Neural crest cell (in vitro differentiated cells): ENCODE results near the gene CDKL1. TPM values are rescaled to one million over a fixed set of nuclear protein-coding genes. Genes with fewer than 3 reads are reported as not detected.

Experiments
- DNase-seq: peaks from one replicate; pipeline ENCODE4 v3.0.0; 2021; ENCODE audit warnings: low read depth, mixed read lengths, low spot score
- H3K27ac Mint-ChIP-seq: one replicate; pipeline ENCODE4 v1.8.0; 2021; ENCODE audit warnings: mild to moderate bottlenecking, mixed read lengths; ENCODE audit not compliant: unreplicated experiment
- H3K27me3 Mint-ChIP-seq: 2 replicates; pipeline ENCODE4 v1.8.0; 2021; ENCODE audit warnings: low read depth, mild to moderate bottlenecking, mixed read lengths
- H3K36me3 Mint-ChIP-seq: 2 replicates; pipeline ENCODE4 v1.8.0; 2021; ENCODE audit warnings: low read depth, mild to moderate bottlenecking, mixed read lengths
- H3K4me1 Mint-ChIP-seq: 2 replicates; pipeline ENCODE4 v1.8.0; 2021; ENCODE audit warnings: mixed read lengths
- H3K4me3 Mint-ChIP-seq: one replicate; pipeline ENCODE4 v1.8.0; 2021; ENCODE audit warnings: mild to moderate bottlenecking, mixed read lengths
- H3K9me3 Mint-ChIP-seq: 2 replicates; pipeline ENCODE4 v1.8.0; 2021; ENCODE audit warnings: mixed read lengths
- CTCF ChIP-seq: fragments of 200-600 bp; sonication (generic); conservative IDR thresholded peaks from 2 replicates; pipeline ENCODE4 v1.5.0; 2021; ENCODE audit warnings: antibody characterized with exemption, mild to moderate bottlenecking
- total RNA-seq: library from RNA; stranded (reverse); gene quantifications from 2 replicates; pipeline ENCODE4 v1.2.1, GENCODE V29; 2021

The CDKL1 gene
- total RNA-seq, 1 donor from 2014 or later, result 6.1 TPM

- Mint-ChIP-seq H3K27me3 (no peaks in the 10 kb centered on the region), H3K9me3 (no peaks in the 10 kb centered on the region), H3K4me3 (no peak overlapping the region), H3K27ac (no peak overlapping the region), H3K36me3 (peaks cover 18% of the 10 kb centered on the region), H3K4me1 (no peaks in the 10 kb centered on the region)
- no peak for TF ChIP-seq CTCF
- no peak for DNase-seq
Measured at GRCh38 chr14:50423529-50423928, 26.8 kb upstream of the CDKL1 start.

GRCh38 chr14:50421499-50421898, 24.8 kb upstream of the CDKL1 start:
- Mint-ChIP-seq H3K27me3 (no peaks in the 10 kb centered on the region), H3K4me1 (no peaks in the 10 kb centered on the region), H3K36me3 (peaks cover 28% of the 10 kb centered on the region), H3K4me3 (no peak overlapping the region), H3K9me3 (no peaks in the 10 kb centered on the region), H3K27ac (no peak overlapping the region)
- no peak for DNase-seq
- TF ChIP-seq CTCF, result no peak

GRCh38 chr14:50417853-50418252, 21.2 kb upstream of the CDKL1 start:
- Mint-ChIP-seq H3K4me1 (no peaks in the 10 kb centered on the region), H3K27me3 (no peaks in the 10 kb centered on the region), H3K36me3 (peaks cover 51% of the 10 kb centered on the region), H3K27ac (no peak overlapping the region), H3K9me3 (peaks cover 7% of the 10 kb centered on the region), H3K4me3 (no peak overlapping the region)
- no peak for DNase-seq
- no peak for TF ChIP-seq CTCF

GRCh38 chr14:50410921-50411320, 14.2 kb upstream of the CDKL1 start:
- Mint-ChIP-seq H3K4me1 (no peaks in the 10 kb centered on the region), H3K36me3 (peaks cover 55% of the 10 kb centered on the region), H3K9me3 (peaks cover 25% of the 10 kb centered on the region), H3K27ac (no peak overlapping the region), H3K27me3 (no peaks in the 10 kb centered on the region), H3K4me3 (no peak overlapping the region)
- no peak for TF ChIP-seq CTCF
- DNase-seq, result no peak

GRCh38 chr14:50410071-50410470, 13.4 kb upstream of the CDKL1 start:
- Mint-ChIP-seq H3K27me3 (no peaks in the 10 kb centered on the region), H3K9me3 (peaks cover 29% of the 10 kb centered on the region), H3K27ac (no peak overlapping the region), H3K4me3 (no peak overlapping the region), H3K4me1 (no peaks in the 10 kb centered on the region), H3K36me3 (peaks cover 57% of the 10 kb centered on the region)
- no peak for TF ChIP-seq CTCF
- DNase-seq, result no peak
